Measurements from ENCODE around the gene FRMPD4.

FRMPD4 gene

DNA sequence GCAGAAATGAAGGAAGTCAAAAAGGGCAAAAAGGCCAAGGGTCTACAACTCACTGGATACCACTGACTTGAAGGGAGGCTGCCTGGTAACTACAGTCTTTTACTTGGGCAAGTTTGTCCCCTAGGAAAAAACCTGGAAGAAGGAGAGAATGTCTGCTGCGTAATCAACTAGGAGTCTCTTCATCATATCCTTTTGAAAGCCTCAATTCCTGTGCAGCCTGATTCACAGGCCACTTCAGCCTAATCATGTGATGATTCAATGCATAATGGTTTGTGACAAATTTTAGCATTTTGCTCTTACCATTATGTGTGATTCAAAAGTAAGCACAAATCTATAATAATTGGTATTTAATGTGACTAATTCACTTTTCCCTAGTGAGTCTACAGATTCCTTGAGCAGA is 273.6 kb downstream of the FRMPD4 start:
- Histone ChIP-seq H3K4me3 (ENCODE audit: low read depth, low read length) (no peak overlapping the region), H3K4me1 (ENCODE audit: control insufficient read depth, insufficient read depth, low read length) (peaks cover 3% of the 10 kb centered on the region), H3K36me3 (ENCODE audit: control insufficient read depth, insufficient read depth, low read length) (no peaks in the 10 kb centered on the region), H3K9me3 (ENCODE audit: control insufficient read depth, insufficient read depth, low read length) (no peaks in the 10 kb centered on the region), H3K9ac (ENCODE audit: low read depth, low read length) (no peak overlapping the region), H3K27me3 (ENCODE audit: control insufficient read depth, insufficient read depth, low read length) (no peaks in the 10 kb centered on the region)

DNA sequence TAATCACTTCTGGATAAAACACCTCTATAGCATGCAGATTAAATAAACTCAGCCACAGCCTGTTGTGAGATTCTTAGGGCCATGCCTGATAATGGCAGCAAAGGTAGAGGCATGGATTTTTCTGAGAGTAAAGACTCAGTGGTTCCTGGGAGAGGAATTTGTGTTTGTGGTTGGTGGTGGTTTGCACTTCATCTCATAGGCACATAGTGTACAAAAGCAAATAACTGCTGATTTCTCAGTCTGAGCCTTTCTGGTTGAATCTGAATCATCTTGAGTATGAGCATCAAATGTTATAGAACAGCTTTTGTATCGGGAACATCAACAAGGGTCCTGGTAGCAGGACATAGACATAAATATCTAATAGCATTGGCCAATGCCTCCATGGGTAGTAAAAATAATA is 274.3 kb downstream of the FRMPD4 start:
- Histone ChIP-seq H3K9ac (ENCODE audit: low read depth, low read length) (no peak overlapping the region), H3K36me3 (ENCODE audit: control insufficient read depth, insufficient read depth, low read length) (no peaks in the 10 kb centered on the region), H3K4me1 (ENCODE audit: control insufficient read depth, insufficient read depth, low read length) (peaks cover 3% of the 10 kb centered on the region), H3K4me3 (ENCODE audit: low read depth, low read length) (no peak overlapping the region), H3K27me3 (ENCODE audit: control insufficient read depth, insufficient read depth, low read length) (no peaks in the 10 kb centered on the region), H3K9me3 (ENCODE audit: control insufficient read depth, insufficient read depth, low read length) (no peaks in the 10 kb centered on the region)

DNA sequence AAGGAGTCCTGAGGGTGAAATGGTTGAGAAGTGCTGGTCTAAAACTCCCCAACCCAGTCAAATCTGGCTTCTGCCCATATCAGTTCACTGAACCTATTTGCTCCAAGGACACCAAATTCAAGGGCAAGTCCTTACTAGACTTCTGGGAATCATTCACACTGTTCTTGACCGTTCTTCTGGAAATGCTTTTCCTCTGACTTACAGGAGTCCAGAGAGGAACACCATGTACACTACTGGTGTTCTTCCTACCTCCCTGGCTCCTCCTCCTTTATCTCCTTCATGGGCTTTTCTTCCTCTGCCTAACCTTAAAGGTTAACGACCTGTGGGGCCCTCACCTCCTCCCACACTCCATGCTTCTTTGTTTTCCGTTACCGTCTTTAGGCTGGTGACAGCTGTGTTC is 281.3 kb downstream of the FRMPD4 start:
- Histone ChIP-seq H3K27me3 (ENCODE audit: control insufficient read depth, insufficient read depth, low read length) (peaks cover 5% of the 10 kb centered on the region), H3K4me1 (ENCODE audit: control insufficient read depth, insufficient read depth, low read length) (peaks cover 8% of the 10 kb centered on the region), H3K4me3 (ENCODE audit: low read depth, low read length) (no peak overlapping the region), H3K9ac (ENCODE audit: low read depth, low read length) (no peak overlapping the region), H3K9me3 (ENCODE audit: control insufficient read depth, insufficient read depth, low read length) (no peaks in the 10 kb centered on the region), H3K36me3 (ENCODE audit: control insufficient read depth, insufficient read depth, low read length) (no peaks in the 10 kb centered on the region)

DNA sequence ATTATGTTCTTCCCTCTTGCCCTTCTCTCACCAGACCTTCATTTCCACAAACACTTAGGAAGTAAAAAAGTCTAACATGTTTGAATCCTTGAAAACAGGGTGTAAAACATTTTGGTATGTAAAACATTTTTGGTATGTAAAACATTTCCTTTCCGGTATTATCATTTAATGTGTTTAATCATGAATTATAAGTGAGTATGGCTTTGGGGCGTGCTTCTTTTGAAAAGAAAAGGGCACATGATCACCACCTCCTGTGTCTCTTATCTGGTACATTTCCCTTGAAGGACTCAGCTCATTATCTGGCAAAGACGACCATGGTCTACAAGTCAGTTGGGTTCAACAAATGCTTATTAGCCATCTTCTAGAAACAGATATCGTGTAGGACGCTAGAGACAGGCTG is 283.6 kb downstream of the FRMPD4 start:
- Histone ChIP-seq H3K9me3 (ENCODE audit: control insufficient read depth, insufficient read depth, low read length) (no peaks in the 10 kb centered on the region), H3K27me3 (ENCODE audit: control insufficient read depth, insufficient read depth, low read length) (peaks cover 18% of the 10 kb centered on the region), H3K9ac (ENCODE audit: low read depth, low read length) (no peak overlapping the region), H3K4me1 (ENCODE audit: control insufficient read depth, insufficient read depth, low read length) (peaks cover 5% of the 10 kb centered on the region), H3K36me3 (ENCODE audit: control insufficient read depth, insufficient read depth, low read length) (no peaks in the 10 kb centered on the region), H3K4me3 (ENCODE audit: low read depth, low read length) (no peak overlapping the region)

GRCh38 chrX:12423346-12423745 is 285.1 kb downstream of the FRMPD4 start:
- Histone ChIP-seq H3K4me3 (ENCODE audit: low read depth, low read length) (no peak overlapping the region), H3K36me3 (ENCODE audit: control insufficient read depth, insufficient read depth, low read length) (no peaks in the 10 kb centered on the region), H3K9ac (ENCODE audit: low read depth, low read length) (no peak overlapping the region), H3K4me1 (ENCODE audit: control insufficient read depth, insufficient read depth, low read length) (peaks cover 5% of the 10 kb centered on the region), H3K9me3 (ENCODE audit: control insufficient read depth, insufficient read depth, low read length) (no peaks in the 10 kb centered on the region), H3K27me3 (ENCODE audit: control insufficient read depth, insufficient read depth, low read length) (peaks cover 23% of the 10 kb centered on the region)

GRCh38 chrX:12425496-12425895 is 287.2 kb downstream of the FRMPD4 start:
- Histone ChIP-seq H3K4me3 (ENCODE audit: low read depth, low read length) (no peak overlapping the region), H3K36me3 (ENCODE audit: control insufficient read depth, insufficient read depth, low read length) (no peaks in the 10 kb centered on the region), H3K9me3 (ENCODE audit: control insufficient read depth, insufficient read depth, low read length) (no peaks in the 10 kb centered on the region), H3K4me1 (ENCODE audit: control insufficient read depth, insufficient read depth, low read length) (peaks cover 5% of the 10 kb centered on the region), H3K27me3 (ENCODE audit: control insufficient read depth, insufficient read depth, low read length) (peaks cover 23% of the 10 kb centered on the region), H3K9ac (ENCODE audit: low read depth, low read length) (no peak overlapping the region)

DNA sequence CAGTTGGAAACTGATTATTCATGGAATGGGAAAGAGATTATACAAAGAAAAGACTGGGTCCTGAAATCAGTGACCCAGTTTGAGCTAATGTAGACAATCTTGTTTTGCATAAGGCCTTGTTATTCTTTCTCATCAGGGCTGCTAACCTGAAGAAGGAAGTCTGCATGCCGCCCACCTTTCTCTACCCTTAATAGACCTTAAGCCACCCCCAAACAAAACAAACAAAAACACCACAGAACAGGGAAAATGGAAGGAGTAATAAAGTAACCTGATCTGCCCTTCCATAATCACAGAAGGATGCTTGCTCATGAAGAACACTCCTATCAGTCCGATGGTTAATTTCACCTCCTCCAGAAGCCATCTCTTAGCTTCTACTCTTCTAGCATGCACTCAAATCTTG is 288.1 kb downstream of the FRMPD4 start:
- Histone ChIP-seq H3K27me3 (ENCODE audit: control insufficient read depth, insufficient read depth, low read length) (peaks cover 23% of the 10 kb centered on the region), H3K4me3 (ENCODE audit: low read depth, low read length) (no peak overlapping the region), H3K4me1 (ENCODE audit: control insufficient read depth, insufficient read depth, low read length) (peaks cover 5% of the 10 kb centered on the region), H3K9me3 (ENCODE audit: control insufficient read depth, insufficient read depth, low read length) (no peaks in the 10 kb centered on the region), H3K9ac (ENCODE audit: low read depth, low read length) (no peak overlapping the region), H3K36me3 (ENCODE audit: control insufficient read depth, insufficient read depth, low read length) (no peaks in the 10 kb centered on the region)

- Histone ChIP-seq H3K9me3 (ENCODE audit: control insufficient read depth, insufficient read depth, low read length) (no peaks in the 10 kb centered on the region), H3K27me3 (ENCODE audit: control insufficient read depth, insufficient read depth, low read length) (no peaks in the 10 kb centered on the region), H3K4me1 (ENCODE audit: control insufficient read depth, insufficient read depth, low read length) (peaks cover 14% of the 10 kb centered on the region), H3K9ac (ENCODE audit: low read depth, low read length) (no peak overlapping the region), H3K36me3 (ENCODE audit: control insufficient read depth, insufficient read depth, low read length) (no peaks in the 10 kb centered on the region), H3K4me3 (ENCODE audit: low read depth, low read length) (no peak overlapping the region)
Observed at GRCh38 chrX:12434493-12434892, 296.2 kb downstream of the FRMPD4 start.

DNA sequence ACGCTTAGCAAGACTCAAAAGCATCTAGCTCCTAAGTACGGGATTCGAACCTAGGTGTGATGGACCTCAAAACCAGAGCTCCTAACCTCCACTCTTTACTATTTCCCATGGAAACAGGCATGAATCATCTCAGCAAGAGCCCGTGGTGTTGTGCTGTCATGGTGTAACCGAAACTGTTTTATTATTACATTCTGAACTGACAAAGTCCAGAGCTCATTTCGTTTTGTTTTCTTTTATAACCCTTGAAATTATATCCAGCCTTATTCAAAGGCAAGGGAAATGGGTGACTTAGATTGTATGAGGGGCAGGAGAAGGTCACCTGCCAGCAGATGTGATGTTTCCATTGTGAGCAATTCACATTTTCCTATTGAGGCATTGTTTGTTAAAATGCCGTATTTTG is 301.1 kb downstream of the FRMPD4 start:
- no peak overlapping the region for H3K9ac ChIP-seq (ENCODE audit: low read depth, low read length)
- H3K9me3 ChIP-seq (ENCODE audit: control insufficient read depth, insufficient read depth, low read length) = no peaks in the 10 kb centered on the region
- peaks cover 21% of the 10 kb centered on the region for H3K4me1 ChIP-seq (ENCODE audit: control insufficient read depth, insufficient read depth, low read length)
- no peak overlapping the region for H3K4me3 ChIP-seq (ENCODE audit: low read depth, low read length)
- H3K36me3 ChIP-seq (ENCODE audit: control insufficient read depth, insufficient read depth, low read length) = no peaks in the 10 kb centered on the region
- H3K27me3 ChIP-seq (ENCODE audit: control insufficient read depth, insufficient read depth, low read length) = no peaks in the 10 kb centered on the region

- no peaks in the 10 kb centered on the region for H3K36me3 ChIP-seq (ENCODE audit: control insufficient read depth, insufficient read depth, low read length)
- no peak overlapping the region for H3K4me3 ChIP-seq (ENCODE audit: low read depth, low read length)
- H3K4me1 ChIP-seq (ENCODE audit: control insufficient read depth, insufficient read depth, low read length) = peaks cover 21% of the 10 kb centered on the region
- H3K27me3 ChIP-seq (ENCODE audit: control insufficient read depth, insufficient read depth, low read length) = no peaks in the 10 kb centered on the region
- no peak overlapping the region for H3K9ac ChIP-seq (ENCODE audit: low read depth, low read length)
- H3K9me3 ChIP-seq (ENCODE audit: control insufficient read depth, insufficient read depth, low read length) = no peaks in the 10 kb centered on the region
Observed at GRCh38 chrX:12440246-12440645, 302.0 kb downstream of the FRMPD4 start.

- Histone ChIP-seq H3K9me3 (ENCODE audit: control insufficient read depth, insufficient read depth, low read length) (no peaks in the 10 kb centered on the region), H3K27me3 (ENCODE audit: control insufficient read depth, insufficient read depth, low read length) (no peaks in the 10 kb centered on the region), H3K9ac (ENCODE audit: low read depth, low read length) (no peak overlapping the region), H3K4me3 (ENCODE audit: low read depth, low read length) (no peak overlapping the region), H3K4me1 (ENCODE audit: control insufficient read depth, insufficient read depth, low read length) (peaks cover 21% of the 10 kb centered on the region), H3K36me3 (ENCODE audit: control insufficient read depth, insufficient read depth, low read length) (no peaks in the 10 kb centered on the region)
Observed at GRCh38 chrX:12441381-12442128, 303.3 kb downstream of the FRMPD4 start.

GRCh38 chrX:12443534-12444098 is 305.3 kb downstream of the FRMPD4 start:
- Histone ChIP-seq H3K9ac (ENCODE audit: low read depth, low read length) (no peak overlapping the region), H3K9me3 (ENCODE audit: control insufficient read depth, insufficient read depth, low read length) (no peaks in the 10 kb centered on the region), H3K4me1 (ENCODE audit: control insufficient read depth, insufficient read depth, low read length) (peaks cover 13% of the 10 kb centered on the region), H3K27me3 (ENCODE audit: control insufficient read depth, insufficient read depth, low read length) (no peaks in the 10 kb centered on the region), H3K4me3 (ENCODE audit: low read depth, low read length) (no peak overlapping the region), H3K36me3 (ENCODE audit: control insufficient read depth, insufficient read depth, low read length) (no peaks in the 10 kb centered on the region)

Measured in iPS-15b (cell line).